Activated CD4-positive, alpha-beta T cell treated with anti-CD3 and anti-CD28 coated beads, Interleukin-2, amount 10 ng/mL, durations not matched to agents 24 days and 14 days (primary cell): ENCODE measurements around the gene CNTNAP2. TPM values are rescaled to one million over a fixed set of nuclear protein-coding genes. Genes with fewer than 3 reads are reported as not detected.

Experiments
- DNase-seq: peaks from one replicate; pipeline ENCODE4 v3.0.0; 2022
- H3K27ac Mint-ChIP-seq: one replicate; pipeline ENCODE4 v1.8.0; 2022; ENCODE audit warnings: mild to moderate bottlenecking, mixed read lengths
- H3K27me3 Mint-ChIP-seq: one replicate; pipeline ENCODE4 v1.8.0; 2022; ENCODE audit warnings: mixed read lengths
- H3K36me3 Mint-ChIP-seq: one replicate; pipeline ENCODE4 v1.8.0; 2022; ENCODE audit warnings: low read depth, mild to moderate bottlenecking, mixed read lengths
- H3K4me1 Mint-ChIP-seq: one replicate; pipeline ENCODE4 v1.8.0; 2021; ENCODE audit warnings: mixed read lengths
- H3K4me3 Mint-ChIP-seq: one replicate; pipeline ENCODE4 v1.8.0; 2022; ENCODE audit warnings: mild to moderate bottlenecking, moderate library complexity, mixed read lengths
- H3K9me3 Mint-ChIP-seq: one replicate; pipeline ENCODE4 v1.8.0; 2021; ENCODE audit warnings: mixed read lengths
- intact Hi-C: fragments of 100-400 bp; cut with micrococcal nuclease; formaldehyde crosslinking; loops from one replicate; pipeline ENCODE4 v1.15.1; 2023
- total RNA-seq: library from RNA; stranded (reverse); gene quantifications from 2 replicates; pipeline ENCODE4 v1.2.3, GENCODE V29; 2022

Gene CNTNAP2
- total RNA-seq, 1 donor from 2014 or later = not detected

- intact Hi-C loops = no loop called here
- no peaks in the 10 kb centered on the region for H3K4me1 Mint-ChIP-seq
- no peaks in the 10 kb centered on the region for H3K36me3 Mint-ChIP-seq
- H3K27me3 Mint-ChIP-seq = no peaks in the 10 kb centered on the region
- H3K27ac Mint-ChIP-seq = no peak overlapping the region
- no peaks in the 10 kb centered on the region for H3K9me3 Mint-ChIP-seq
- H3K4me3 Mint-ChIP-seq = no peak overlapping the region
- no peak for DNase-seq
Measured at GRCh38 chr7:147524726-147525250, 1408.2 kb downstream of the CNTNAP2 start.

- DNase-seq = no peak
- H3K9me3 Mint-ChIP-seq = no peaks in the 10 kb centered on the region
- H3K4me3 Mint-ChIP-seq = no peak overlapping the region
- H3K36me3 Mint-ChIP-seq = no peaks in the 10 kb centered on the region
- no peaks in the 10 kb centered on the region for H3K4me1 Mint-ChIP-seq
- no peak overlapping the region for H3K27ac Mint-ChIP-seq
- intact Hi-C loops = no loop called here
- H3K27me3 Mint-ChIP-seq = no peaks in the 10 kb centered on the region
Measured at GRCh38 chr7:147525325-147525724, 1408.7 kb downstream of the CNTNAP2 start.

- Mint-ChIP-seq H3K9me3 (peaks cover 17% of the 10 kb centered on the region), H3K4me3 (no peak overlapping the region)
- intact Hi-C loops = no loop called here
Measured at GRCh38 chr7:147535701-147536111, 1419.1 kb downstream of the CNTNAP2 start.

DNA sequence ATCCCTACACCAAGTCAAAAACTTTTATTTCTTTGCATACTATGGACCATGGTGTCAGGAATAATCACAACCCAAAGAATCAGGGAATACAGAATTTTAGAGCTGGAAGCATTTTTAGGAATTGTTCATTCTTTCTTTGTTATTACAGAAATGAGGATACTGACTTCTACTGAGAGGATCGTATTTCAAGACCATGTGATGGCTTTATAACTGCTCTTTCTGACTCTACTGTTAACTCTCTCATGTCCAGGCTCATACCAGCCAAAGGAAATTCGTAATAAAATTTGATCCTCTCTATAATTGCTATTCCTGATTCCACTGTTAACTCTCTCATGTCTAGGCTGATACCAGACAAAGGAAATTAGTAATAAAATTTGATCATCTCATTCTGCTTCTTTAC, 1423.1 kb downstream of the CNTNAP2 start:
- no peaks in the 10 kb centered on the region for H3K36me3 Mint-ChIP-seq
- no peak overlapping the region for H3K27ac Mint-ChIP-seq
- peaks cover 19% of the 10 kb centered on the region for H3K9me3 Mint-ChIP-seq
- H3K4me3 Mint-ChIP-seq = no peak overlapping the region
- H3K4me1 Mint-ChIP-seq = no peaks in the 10 kb centered on the region
- no peaks in the 10 kb centered on the region for H3K27me3 Mint-ChIP-seq
- DNase-seq = no peak
- intact Hi-C loops = no loop called here

More at GRCh38 chr7:147535701-147536111, 1419.1 kb downstream of the CNTNAP2 start:
- Mint-ChIP-seq H3K36me3 (no peaks in the 10 kb centered on the region), H3K27ac (no peak overlapping the region), H3K27me3 (no peaks in the 10 kb centered on the region), H3K4me1 (no peaks in the 10 kb centered on the region)
- DNase-seq = no peak

- Mint-ChIP-seq H3K4me3 (no peak overlapping the region), H3K9me3 (peaks cover 17% of the 10 kb centered on the region), H3K27ac (no peak overlapping the region), H3K4me1 (no peaks in the 10 kb centered on the region), H3K36me3 (no peaks in the 10 kb centered on the region), H3K27me3 (no peaks in the 10 kb centered on the region)
- no peak for DNase-seq
- intact Hi-C loops = no loop called here
Measured at GRCh38 chr7:147540743-147541142, 1424.1 kb downstream of the CNTNAP2 start.

- no peaks in the 10 kb centered on the region for H3K4me1 Mint-ChIP-seq
- DNase-seq = no peak
- no peak overlapping the region for H3K4me3 Mint-ChIP-seq
- H3K36me3 Mint-ChIP-seq = no peaks in the 10 kb centered on the region
- no peak overlapping the region for H3K27ac Mint-ChIP-seq
- no peaks in the 10 kb centered on the region for H3K27me3 Mint-ChIP-seq
- intact Hi-C loops = no loop called here
- H3K9me3 Mint-ChIP-seq = peaks cover 15% of the 10 kb centered on the region
Measured at GRCh38 chr7:147541261-147541660, 1424.7 kb downstream of the CNTNAP2 start.

- intact Hi-C loops = no loop called here
- Mint-ChIP-seq H3K4me1 (no peaks in the 10 kb centered on the region), H3K27ac (no peak overlapping the region), H3K4me3 (no peak overlapping the region), H3K9me3 (peaks cover 7% of the 10 kb centered on the region), H3K36me3 (no peaks in the 10 kb centered on the region), H3K27me3 (no peaks in the 10 kb centered on the region)
- no peak for DNase-seq
Measured at GRCh38 chr7:147547252-147547897, 1430.8 kb downstream of the CNTNAP2 start.

- Mint-ChIP-seq H3K27ac (no peak overlapping the region), H3K27me3 (no peaks in the 10 kb centered on the region), H3K9me3 (peaks cover 3% of the 10 kb centered on the region), H3K4me1 (no peaks in the 10 kb centered on the region), H3K4me3 (no peak overlapping the region), H3K36me3 (no peaks in the 10 kb centered on the region)
- DNase-seq = no peak
- intact Hi-C loops = no loop called here
Measured at GRCh38 chr7:147556317-147556716, 1439.7 kb downstream of the CNTNAP2 start.

- DNase-seq = no peak
- no peak overlapping the region for H3K4me3 Mint-ChIP-seq
- H3K27ac Mint-ChIP-seq = no peak overlapping the region
- intact Hi-C loops = no loop called here
- no peaks in the 10 kb centered on the region for H3K4me1 Mint-ChIP-seq
- H3K9me3 Mint-ChIP-seq = peaks cover 9% of the 10 kb centered on the region
- no peaks in the 10 kb centered on the region for H3K36me3 Mint-ChIP-seq
- no peaks in the 10 kb centered on the region for H3K27me3 Mint-ChIP-seq
Measured at GRCh38 chr7:147563669-147564068, 1447.1 kb downstream of the CNTNAP2 start.

DNA sequence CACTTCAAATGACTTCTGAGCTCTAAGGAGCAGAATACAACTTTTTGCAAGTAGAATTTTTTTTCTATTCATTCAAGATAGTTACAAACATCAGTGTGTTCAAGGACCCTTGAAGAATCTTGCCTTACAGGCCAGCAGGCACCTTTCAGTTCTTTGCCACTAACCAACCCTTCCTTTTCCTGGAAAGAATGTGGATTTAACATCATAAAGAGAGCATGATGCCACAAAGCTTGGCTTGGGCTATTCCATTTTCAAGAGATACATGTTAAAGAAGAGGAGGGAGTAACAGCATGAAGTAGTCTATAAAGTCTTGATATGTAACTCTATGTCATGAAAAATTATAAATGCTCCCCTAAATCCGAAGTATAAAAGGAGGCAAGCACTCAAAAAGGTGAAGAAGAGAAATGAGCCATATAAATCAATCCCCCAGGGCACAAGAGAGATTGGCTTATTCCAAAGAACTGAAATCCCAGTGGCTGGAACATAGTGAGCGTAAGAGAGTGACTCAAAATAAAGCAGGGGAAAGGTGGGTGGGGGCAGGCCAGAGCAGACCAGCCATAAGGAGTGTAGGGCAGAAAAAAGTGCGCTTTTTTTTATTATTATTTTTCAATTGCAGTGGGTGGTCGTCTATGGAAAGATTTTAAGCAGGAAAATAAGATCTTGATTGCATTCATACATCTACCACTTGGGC, 1448.3 kb downstream of the CNTNAP2 start:
- no peak overlapping the region for H3K27ac Mint-ChIP-seq
- H3K27me3 Mint-ChIP-seq = no peaks in the 10 kb centered on the region
- H3K4me3 Mint-ChIP-seq = no peak overlapping the region
- H3K4me1 Mint-ChIP-seq = no peaks in the 10 kb centered on the region
- no peak for DNase-seq
- no peaks in the 10 kb centered on the region for H3K36me3 Mint-ChIP-seq
- peaks cover 6% of the 10 kb centered on the region for H3K9me3 Mint-ChIP-seq
- intact Hi-C loops = no loop called here

GRCh38 chr7:147567043-147567442, 1450.4 kb downstream of the CNTNAP2 start:
- Mint-ChIP-seq H3K4me1 (no peaks in the 10 kb centered on the region), H3K9me3 (peaks cover 6% of the 10 kb centered on the region), H3K27me3 (no peaks in the 10 kb centered on the region), H3K4me3 (no peak overlapping the region), H3K36me3 (no peaks in the 10 kb centered on the region), H3K27ac (no peak overlapping the region)
- intact Hi-C loops = no loop called here
- DNase-seq = no peak

- H3K27ac Mint-ChIP-seq = no peak overlapping the region
- DNase-seq = no peak
- intact Hi-C loops = no loop called here
- H3K36me3 Mint-ChIP-seq = no peaks in the 10 kb centered on the region
- H3K4me3 Mint-ChIP-seq = no peak overlapping the region
- H3K9me3 Mint-ChIP-seq = peaks cover 3% of the 10 kb centered on the region
- no peaks in the 10 kb centered on the region for H3K4me1 Mint-ChIP-seq
- no peaks in the 10 kb centered on the region for H3K27me3 Mint-ChIP-seq
Measured at GRCh38 chr7:147569116-147569913, 1452.7 kb downstream of the CNTNAP2 start.

DNA sequence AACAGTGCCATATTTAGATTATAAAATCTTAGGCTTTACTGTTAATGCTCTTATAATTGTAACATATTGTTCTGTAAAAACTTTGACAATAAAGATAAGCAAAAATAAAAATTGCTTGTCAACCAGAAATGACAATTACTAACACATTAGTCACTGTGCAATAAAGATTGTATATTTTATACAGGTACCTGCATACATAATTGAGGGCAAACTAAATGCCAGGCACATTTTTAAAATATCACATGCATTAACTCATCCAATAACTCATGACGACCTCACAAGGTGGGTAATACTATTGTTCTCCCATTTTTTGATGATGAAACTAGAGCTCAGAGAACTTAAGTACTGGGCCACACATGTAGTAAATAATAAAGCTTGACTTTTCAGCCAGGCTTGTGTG, 1453.8 kb downstream of the CNTNAP2 start:
- Mint-ChIP-seq H3K27ac (no peak overlapping the region), H3K36me3 (no peaks in the 10 kb centered on the region), H3K4me1 (no peaks in the 10 kb centered on the region), H3K4me3 (no peak overlapping the region), H3K9me3 (peaks cover 3% of the 10 kb centered on the region), H3K27me3 (no peaks in the 10 kb centered on the region)
- intact Hi-C loops = no loop called here
- no peak for DNase-seq
